Left kidney (tissue), 2 donors: ENCODE results near the gene RASGRP1. TPM values are rescaled to one million over a fixed set of nuclear protein-coding genes. Genes with fewer than 3 reads are reported as not detected.

ENCODE experiments used
- DNase-seq: peaks from one replicate; pipeline ENCODE4 v3.0.0-alpha.2; 2013
- polyA plus RNA-seq: library from polyadenylated mRNA; unstranded; fragments of 120-200 nt; gene quantifications from one replicate; pipeline ENCODE4 v1.2.1, GENCODE V29; 2013; ENCODE audit not compliant: insufficient read length

RASGRP1 gene
- polyA plus RNA-seq, 1 donor: 15.1 TPM

- no peak for DNase-seq
Measured at GRCh38 chr15:38461066-38461833, 103.4 kb downstream of the RASGRP1 start.

DNA sequence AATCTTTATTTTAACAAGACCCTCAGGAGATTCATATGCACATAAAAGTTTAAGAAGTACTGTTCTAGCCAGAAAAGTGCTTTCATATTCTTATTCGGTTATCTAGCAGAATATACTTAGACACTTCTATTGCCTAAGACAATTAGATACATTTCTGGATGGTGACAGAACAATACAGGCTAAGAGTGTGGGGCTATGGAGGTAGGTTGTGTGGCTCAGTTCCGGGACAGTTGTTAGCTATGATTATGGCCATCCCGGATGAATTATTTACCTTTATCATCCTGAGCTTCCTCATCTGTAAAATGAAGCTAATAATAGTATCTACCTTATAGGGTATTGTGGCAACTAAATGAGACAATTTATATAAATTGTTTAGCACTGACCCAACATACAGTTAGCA is 104.1 kb downstream of the RASGRP1 start:
- no peak for DNase-seq

- DNase-seq: no peak
Measured at GRCh38 chr15:38459480-38459879, 105.1 kb downstream of the RASGRP1 start.

GRCh38 chr15:38458646-38459045 is 106.0 kb downstream of the RASGRP1 start:
- DNase-seq: no peak

- DNase-seq: peak; percentile 18
Measured at GRCh38 chr15:38455092-38455491, 109.5 kb downstream of the RASGRP1 start.

GRCh38 chr15:38454696-38455090 is 109.9 kb downstream of the RASGRP1 start:
- no peak for DNase-seq

- peak; percentile 94 for DNase-seq
Measured at GRCh38 chr15:38453971-38454695, 110.5 kb downstream of the RASGRP1 start, which contains the start of gene FAM98B. TSS of gene FAM98B (plus strand) at chr15:38454127. CDS start at chr15:38454162, 35 bp downstream.

- DNase-seq: no peak
Measured at GRCh38 chr15:38441130-38441519, 123.5 kb downstream of the RASGRP1 start.

GRCh38 chr15:38440353-38441129 is 124.1 kb downstream of the RASGRP1 start:
- peak; percentile 61 for DNase-seq

Other genes with a start within 250 kb of the RASGRP1 start
- 86.9 TPM for gene FAM98B, start 110.7 kb downstream of the RASGRP1 start, polyA plus RNA-seq